Measurements from ENCODE around the gene CELF5.

- no peak for TF ChIP-seq CTCF (IDR thresholded peaks at IDR 0.05)
- no peak for TF ChIP-seq POLR2A (IDR thresholded peaks at IDR 0.05)
Measured at GRCh38 chr19:3192228-3192635, 32.2 kb upstream of the CELF5 start.

Data from esophagus squamous epithelium (tissue), 4 donors.